ENCODE measurements around the gene FRRS1. TPM values are rescaled to one million over a fixed set of nuclear protein-coding genes. Genes with fewer than 3 reads are reported as not detected.

Gene FRRS1
- total RNA-seq, 4 donors from 2014 or later = 3.6 to 13.1 (median 7.3) TPM

- ATAC-seq (ENCODE audit: low FRiP score) (no peak), DNase-seq (ENCODE audit: low spot score) (no peak)
- no peak for TF ChIP-seq CTCF (IDR thresholded peaks at IDR 0.05)
Measured at GRCh38 chr1:99781798-99782197, 15.4 kb upstream of the FRRS1 start.

GRCh38 chr1:99777752-99778151, 11.3 kb upstream of the FRRS1 start:
- ATAC-seq (ENCODE audit: low FRiP score) = no peak
- TF ChIP-seq CTCF (IDR thresholded peaks at IDR 0.05) = no peak
- DNase-seq (ENCODE audit: low spot score) = no peak

- ATAC-seq (ENCODE audit: low FRiP score) (no peak), DNase-seq (ENCODE audit: low spot score) (no peak)
- TF ChIP-seq CTCF (IDR thresholded peaks at IDR 0.05) = no peak
Measured at GRCh38 chr1:99776120-99776519, 9.7 kb upstream of the FRRS1 start.

DNA sequence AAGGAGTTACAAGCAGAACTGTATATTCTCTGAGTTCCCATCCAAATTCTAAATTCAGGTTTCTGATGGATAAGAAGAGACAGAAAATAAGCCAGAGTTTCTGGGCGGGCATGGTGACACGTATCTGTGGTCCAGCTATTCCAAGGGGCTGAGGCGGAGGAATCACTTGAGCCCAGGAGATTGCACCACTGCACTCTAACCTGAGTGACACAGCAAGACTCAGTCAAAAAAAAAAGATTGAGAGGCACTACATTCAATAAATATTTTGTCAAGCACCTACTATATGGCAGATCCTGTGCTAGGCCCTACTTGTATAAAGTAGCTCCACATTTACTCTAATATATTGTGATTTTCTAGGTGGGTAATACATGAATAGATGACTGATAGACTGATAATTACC, 6.4 kb upstream of the FRRS1 start:
- DNase-seq (ENCODE audit: low spot score) (no peak), ATAC-seq (ENCODE audit: low FRiP score) (no peak)
- TF ChIP-seq CTCF (IDR thresholded peaks at IDR 0.05) = no peak

DNA sequence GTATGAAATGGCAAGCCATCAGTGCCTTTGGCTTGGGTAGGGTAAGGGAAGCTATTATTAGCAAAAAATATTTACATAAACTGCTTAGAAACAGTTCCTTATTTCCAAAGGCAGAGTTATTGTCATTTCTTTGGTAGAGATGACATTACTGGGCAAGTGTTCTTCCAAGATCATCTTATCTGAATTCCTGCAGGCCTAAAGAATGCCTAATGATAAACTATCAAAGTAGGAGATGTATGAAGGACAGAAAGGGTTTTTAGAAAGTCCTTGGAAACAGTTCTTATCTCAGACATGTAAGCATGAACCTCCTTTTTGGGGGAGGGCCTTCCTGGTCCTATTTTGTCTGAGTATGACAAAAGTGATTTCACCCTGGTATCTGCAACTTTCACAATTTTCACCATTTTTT, 5.1 kb upstream of the FRRS1 start:
- ATAC-seq (ENCODE audit: low FRiP score) (no peak), DNase-seq (ENCODE audit: low spot score) (no peak)
- no peak for TF ChIP-seq CTCF (IDR thresholded peaks at IDR 0.05)

DNA sequence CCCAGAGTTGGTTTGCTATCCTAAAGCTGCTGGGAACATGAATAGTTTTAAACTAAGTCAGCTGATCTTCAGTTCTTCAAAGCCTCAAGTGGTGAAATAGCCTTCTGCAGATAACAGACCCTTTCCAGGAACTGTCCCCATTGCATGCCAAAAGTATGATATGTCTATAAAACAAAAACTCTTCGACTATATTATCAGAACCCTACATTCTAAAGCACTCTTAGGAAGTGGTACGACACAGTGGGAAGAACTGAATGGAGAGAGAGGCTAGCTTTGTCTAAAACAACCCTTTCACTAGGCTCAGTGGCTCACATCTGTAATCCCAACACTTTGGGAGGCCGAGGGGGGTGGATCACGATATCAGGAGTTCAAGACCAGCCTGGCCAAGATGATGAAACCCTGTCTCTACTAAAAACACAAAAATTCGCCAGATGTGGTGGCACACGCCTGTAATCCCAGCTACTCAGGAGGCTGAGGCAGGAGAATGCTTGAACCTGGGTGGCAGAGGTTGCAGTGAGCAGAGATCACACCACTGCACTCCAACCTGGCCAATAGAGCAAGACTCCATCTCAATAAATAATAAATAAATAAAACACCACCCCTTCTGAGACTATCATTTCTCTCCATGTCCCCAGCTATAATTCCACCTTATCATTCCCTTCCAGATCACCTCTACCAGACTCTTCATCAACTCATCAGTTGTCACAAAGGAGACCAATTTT, 2.2 kb upstream of the FRRS1 start:
- ATAC-seq (ENCODE audit: low FRiP score) (peak; percentile 38), DNase-seq (ENCODE audit: low spot score) (no peak)
- no peak for TF ChIP-seq CTCF (IDR thresholded peaks at IDR 0.05)

- DNase-seq (ENCODE audit: low spot score) = no peak
- no peak for TF ChIP-seq CTCF (IDR thresholded peaks at IDR 0.05)
Measured at GRCh38 chr1:99768104-99768503, 1.7 kb upstream of the FRRS1 start.

More at GRCh38 chr1:99768104-99768503, 1.7 kb upstream of the FRRS1 start:
- no peak for ATAC-seq (ENCODE audit: low FRiP score)
